HG02840 (cell line): ENCODE data around the gene PIP5K1B.

Experiments used
- ATAC-seq: cut with Tn5 transposase; IDR thresholded peaks from one replicate; pipeline ENCODE4 v1.9.1; 2021; ENCODE audit warnings: mild to moderate bottlenecking, moderate library complexity, moderate number of reproducible peaks; ENCODE audit not compliant: unreplicated experiment, low FRiP score

PIP5K1B gene

GRCh38 chr9:68731857-68732256 is 26.8 kb downstream of the PIP5K1B start:
- ATAC-seq, result no peak

GRCh38 chr9:68732405-68733020 is 27.5 kb downstream of the PIP5K1B start:
- ATAC-seq, result no peak

DNA sequence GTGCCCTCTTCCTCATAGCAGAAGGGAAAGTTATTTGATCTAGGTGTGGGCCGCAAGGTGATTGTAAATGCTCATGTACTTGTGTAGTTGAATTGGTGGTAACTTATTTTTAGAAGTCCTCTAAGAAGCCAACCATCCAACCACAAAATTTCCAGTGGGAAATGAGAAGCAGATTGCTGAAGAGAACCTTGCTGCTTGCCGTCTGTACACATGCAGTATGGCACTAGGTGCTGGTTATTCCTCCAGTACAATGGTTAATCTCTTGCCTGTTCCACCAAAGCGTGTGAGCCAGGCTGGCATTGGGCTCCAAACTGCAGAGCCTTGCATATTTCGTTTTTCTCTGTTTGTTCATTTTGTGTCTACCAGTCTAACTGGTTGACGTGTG is 28.0 kb downstream of the PIP5K1B start:
- ATAC-seq, result no peak

GRCh38 chr9:68738358-68738757 is 33.3 kb downstream of the PIP5K1B start:
- ATAC-seq, result no peak

DNA sequence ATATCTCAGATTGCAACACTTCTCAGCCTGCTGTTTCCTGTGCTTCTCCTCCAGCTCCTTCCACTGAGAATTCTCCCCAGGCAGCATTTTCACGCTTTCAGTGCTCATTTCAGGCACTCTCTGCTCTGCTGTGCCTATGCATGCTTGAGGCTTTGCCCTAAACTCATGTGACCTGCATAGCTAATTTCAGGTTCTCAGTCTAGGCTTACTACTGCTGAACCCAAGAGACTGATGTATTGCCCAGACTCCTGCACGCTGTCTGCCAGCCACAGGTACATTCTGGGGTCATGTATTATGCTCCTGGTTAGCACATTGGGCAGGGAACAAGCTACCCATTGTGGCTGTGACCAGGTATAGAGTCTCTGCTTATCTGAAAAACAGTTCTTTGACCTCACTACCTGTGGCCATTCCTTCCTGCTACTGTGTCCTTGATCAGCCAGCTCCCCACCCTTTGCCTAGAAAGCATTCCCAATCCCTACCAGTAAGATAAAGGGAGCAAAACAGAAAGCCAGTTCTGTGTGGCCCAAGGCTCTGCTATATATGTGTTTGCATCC is 34.7 kb downstream of the PIP5K1B start:
- no peak for ATAC-seq

GRCh38 chr9:68740561-68740960 is 35.5 kb downstream of the PIP5K1B start:
- ATAC-seq, result no peak

DNA sequence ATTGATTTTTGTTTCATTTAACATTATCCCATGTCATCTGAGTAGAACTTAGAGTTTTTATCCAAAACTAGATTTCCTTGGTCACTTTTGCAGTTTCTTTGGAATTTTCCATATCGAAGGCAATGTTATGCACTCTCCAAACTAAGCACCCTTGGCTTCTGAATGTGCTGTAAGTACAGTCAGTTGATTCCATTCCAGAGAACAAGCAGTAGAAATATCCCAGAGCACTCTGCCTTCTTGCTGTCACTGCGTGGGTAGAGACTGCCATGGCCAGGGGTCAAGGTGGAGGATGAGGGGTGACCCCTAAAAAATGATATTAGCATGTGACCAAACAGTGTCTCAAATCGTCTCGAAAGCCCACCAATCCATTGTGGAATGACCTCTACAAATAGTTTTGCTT is 36.2 kb downstream of the PIP5K1B start:
- no peak for ATAC-seq

GRCh38 chr9:68741704-68742332 is 36.8 kb downstream of the PIP5K1B start:
- ATAC-seq, result no peak

- ATAC-seq, result no peak
Measured at GRCh38 chr9:68742333-68742730, 37.3 kb downstream of the PIP5K1B start.

GRCh38 chr9:68744426-68744825 is 39.4 kb downstream of the PIP5K1B start:
- no peak for ATAC-seq

DNA sequence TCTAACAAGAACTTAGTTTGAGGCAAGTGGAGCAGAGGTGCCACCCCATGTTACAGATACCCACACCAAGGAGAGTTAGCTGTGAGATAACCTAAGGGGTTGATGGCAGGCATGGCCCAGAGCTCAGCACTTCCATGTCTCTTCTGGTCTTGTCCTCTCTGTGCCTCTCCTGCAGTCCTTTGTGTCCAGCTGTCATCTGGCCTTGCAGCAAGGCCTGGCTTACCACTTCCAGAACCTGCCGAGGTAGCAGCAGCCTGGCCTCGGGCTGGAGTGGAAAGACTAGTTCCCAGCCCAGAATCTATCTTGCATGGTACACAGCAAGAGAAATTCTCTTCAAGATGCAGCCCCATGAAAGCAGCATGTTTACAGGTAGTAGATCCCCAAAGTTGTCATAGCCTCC is 41.5 kb downstream of the PIP5K1B start:
- ATAC-seq, result no peak

DNA sequence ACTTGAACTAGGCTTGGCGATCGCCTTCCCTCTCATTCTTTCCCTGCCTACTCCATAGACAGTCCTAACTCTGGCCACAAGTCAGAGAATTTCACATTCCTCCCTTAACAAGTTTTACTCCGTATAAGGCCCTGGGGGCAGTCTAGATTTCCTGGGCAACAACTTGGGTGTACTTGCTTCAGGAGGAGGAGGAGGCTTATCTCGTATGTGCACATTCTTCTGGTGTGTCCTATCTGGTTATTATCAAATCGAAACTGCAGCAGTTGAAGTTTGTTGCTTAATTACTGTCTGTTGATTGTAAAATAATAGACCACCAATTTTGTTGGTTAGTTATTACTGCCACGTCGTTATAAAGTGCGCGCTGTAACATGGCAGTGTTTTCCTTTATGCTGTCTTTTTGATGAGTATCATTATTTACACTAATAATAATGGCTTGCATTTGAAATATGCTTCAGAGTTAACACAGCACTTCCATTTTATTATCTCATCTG is 42.0 kb downstream of the PIP5K1B start:
- no peak for ATAC-seq

DNA sequence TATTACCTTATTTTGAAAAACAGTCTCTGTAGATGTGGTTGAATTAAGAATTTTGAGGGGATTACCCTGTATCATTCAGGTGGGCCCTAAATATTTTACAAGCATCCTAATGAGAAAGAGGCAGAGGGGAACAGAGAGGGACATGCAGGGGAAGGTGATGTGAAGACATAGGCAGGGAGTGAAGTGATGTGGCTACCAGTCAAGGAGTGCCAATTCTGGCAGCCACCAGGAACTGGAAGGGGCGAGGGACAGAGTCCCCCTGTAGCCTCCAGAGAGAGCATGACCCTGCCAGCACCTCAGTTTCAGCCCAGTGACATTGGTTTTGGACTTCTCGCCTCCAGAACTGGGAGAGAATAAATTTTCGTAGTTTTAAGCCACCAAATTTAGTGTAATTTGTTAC is 44.1 kb downstream of the PIP5K1B start:
- ATAC-seq, result no peak

DNA sequence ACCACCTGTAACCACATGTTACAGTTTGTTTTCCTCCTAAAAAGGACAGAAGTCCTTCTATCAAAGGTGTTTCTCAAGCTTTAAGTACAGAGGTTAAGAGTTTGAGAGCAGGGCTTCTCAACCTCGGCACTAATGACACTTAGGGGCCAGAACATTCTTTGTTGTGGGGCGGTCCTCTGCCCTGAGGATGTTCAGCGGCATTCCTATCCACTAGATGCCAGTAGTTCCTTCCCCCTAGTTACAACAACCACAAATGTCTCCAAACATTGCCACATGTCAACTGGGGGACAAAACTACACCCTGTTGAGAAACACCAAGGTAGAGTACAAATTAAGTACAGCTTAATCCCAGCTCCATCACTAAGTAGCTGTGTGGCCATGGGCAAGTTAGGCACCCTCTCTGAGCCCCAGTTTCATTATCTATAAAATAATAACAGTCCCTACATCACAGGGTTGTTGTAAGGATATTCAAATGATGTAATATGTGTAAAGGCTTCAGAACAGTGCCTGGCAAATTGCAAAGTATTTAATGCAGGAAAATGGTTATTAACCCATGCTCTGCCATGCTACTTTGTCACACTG is 44.6 kb downstream of the PIP5K1B start:
- no peak for ATAC-seq

DNA sequence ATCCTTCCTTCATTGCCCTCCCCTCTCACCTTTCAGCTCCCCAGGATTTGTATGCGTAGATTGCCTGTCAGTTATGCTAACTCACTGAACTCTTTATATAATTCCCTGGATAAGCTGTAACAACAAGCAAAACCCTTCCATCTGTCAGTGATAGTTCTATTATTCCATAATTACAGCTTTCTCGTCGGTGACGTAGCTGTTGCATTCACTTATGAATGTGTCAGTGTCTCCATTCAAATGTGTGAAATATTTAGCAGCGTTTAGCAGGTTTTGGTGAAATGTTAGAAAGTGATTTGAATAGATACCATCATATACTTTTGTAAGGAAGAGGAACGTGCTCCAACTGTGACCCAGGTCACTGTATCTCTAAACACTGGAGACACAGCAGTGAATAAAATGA is 45.2 kb downstream of the PIP5K1B start:
- ATAC-seq, result no peak

DNA sequence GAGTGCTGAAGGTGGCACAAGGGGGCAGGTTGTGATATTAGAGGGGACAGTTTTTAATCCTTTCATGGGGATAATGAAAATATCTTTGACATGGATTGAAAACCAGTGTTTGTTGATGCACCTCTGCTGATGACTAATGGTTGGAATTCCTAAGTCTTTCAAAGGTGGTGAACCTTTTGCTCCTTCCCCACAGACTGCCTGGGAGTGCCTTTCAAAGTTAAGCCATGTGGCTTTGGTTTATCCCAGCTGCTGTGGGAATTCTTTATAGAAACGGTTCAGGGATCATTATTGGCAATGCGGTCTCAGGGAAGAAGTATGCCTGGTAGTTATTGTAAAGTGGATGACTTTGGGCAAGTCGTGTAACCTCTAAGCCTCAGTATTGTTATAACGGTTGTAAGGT is 45.7 kb downstream of the PIP5K1B start:
- no peak for ATAC-seq

GRCh38 chr9:68751556-68751955 is 46.5 kb downstream of the PIP5K1B start:
- ATAC-seq, result no peak

DNA sequence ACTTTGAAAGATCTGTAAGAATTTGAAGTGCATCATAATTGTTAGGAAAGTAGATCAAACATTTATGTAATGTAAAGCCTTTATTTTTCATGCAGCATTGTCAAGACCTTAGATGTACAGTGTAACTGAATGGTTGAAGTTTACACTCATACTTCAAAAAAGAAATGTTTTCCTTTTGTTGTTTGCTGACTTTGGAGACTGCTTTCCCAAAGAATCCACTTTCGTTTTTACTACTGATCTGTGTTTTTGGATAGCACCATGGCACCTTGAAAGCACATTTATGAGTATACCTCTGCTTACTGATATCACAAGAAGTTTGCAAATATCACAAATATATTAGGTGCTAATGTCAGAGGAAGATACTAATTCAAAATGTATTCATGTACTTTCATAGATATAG is 50.0 kb downstream of the PIP5K1B start:
- ATAC-seq, result no peak

- ATAC-seq, result no peak
Measured at GRCh38 chr9:68755752-68756151, 50.7 kb downstream of the PIP5K1B start.

DNA sequence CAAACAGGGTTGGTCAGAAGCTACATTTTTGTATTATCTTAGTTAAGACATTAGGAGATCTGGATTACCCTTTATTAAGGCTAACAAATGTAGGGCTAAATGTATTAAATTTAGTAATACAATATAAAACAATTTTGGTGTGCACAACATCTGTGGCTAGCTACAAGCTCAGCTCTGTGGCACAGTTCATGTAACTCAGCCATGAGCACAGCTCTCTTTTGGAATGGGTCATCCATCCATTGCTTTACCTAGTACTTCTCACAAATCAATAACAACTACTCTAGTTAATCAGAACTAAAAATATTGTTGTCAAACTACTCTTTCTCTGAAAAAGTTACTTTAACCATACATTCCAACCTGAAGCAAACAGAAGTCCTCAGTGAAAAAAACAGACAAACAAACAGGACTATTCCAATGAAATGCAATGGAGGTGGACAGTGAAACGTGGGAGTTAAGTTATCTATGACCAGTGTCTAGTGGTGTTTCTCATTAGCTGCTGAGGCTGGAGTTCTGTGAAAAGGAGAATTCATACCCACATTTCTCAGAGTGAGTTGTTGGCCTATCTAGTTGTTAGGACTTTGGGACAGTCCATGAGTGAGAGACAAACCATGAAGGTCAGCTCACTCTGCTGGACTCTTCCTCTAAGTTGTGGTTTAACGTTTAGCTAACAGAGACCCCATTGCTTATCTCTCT is 55.1 kb downstream of the PIP5K1B start:
- ATAC-seq, result no peak

GRCh38 chr9:68760674-68761333 is 55.8 kb downstream of the PIP5K1B start:
- no peak for ATAC-seq
